B cell (primary cell): ENCODE data around the gene RTL9. TPM values are rescaled to one million over a fixed set of nuclear protein-coding genes. Genes with fewer than 3 reads are reported as not detected.
A peak's percentile ranks its signal among the peaks of the same experiment; 100 is the strongest.

ENCODE experiments used
- ATAC-seq: fragments of 200-7000 bp; cut with Tn5 transposase; one replicate; pipeline ENCODE4 v1.10.0; 2021; ENCODE audit warnings: low read depth, mild to moderate bottlenecking, moderate number of reproducible peaks, moderate library complexity
- CTCF ChIA-PET: fragments of 350-600 bp; sonication (Branson Sonifier 250); formaldehyde crosslinking; loops from one replicate; lab custom pipeline; 2021; ENCODE audit warnings: antibody characterized with exemption, inconsistent platforms; lab: Charles Lee
- POLR2A ChIA-PET: fragments of 350-600 bp; sonication (Branson Sonifier 250); formaldehyde crosslinking; loops from one replicate; lab custom pipeline; 2021; ENCODE audit warnings: antibody characterized with exemption; lab: Charles Lee
- DNase-seq: peaks from one replicate; pipeline ENCODE4 v3.0.0; 2013
- H2AFZ ChIP-seq: 2 replicates; pipeline ENCODE4 v1.6.1; 2012; ENCODE audit warnings: mild to moderate bottlenecking, low read depth, low read length; ENCODE audit not compliant: insufficient read depth, poor library complexity, severe bottlenecking
- H3K27ac ChIP-seq, 2 donors: 1 replicate in 1 of 2; 2 replicates in 1 of 2; pipeline ENCODE4 v1.5.1; 2012 to 2013; ENCODE audit warnings: low read length in 2 of 2, mild to moderate bottlenecking in 2 of 2, moderate library complexity in 1 of 2
- H3K27me3 ChIP-seq, 4 experiments: fragments of 200-600 bp in 1 of 4; sonication (generic) in 1 of 4; replicated peaks in 1 of 4; 1 replicate in 2 of 4; 2 replicates in 2 of 4; pipeline versions ENCODE4 v1.6.1 to v1.7.0; 2013 to 2016; ENCODE audit warnings: low read length in 3 of 4, mild to moderate bottlenecking in 2 of 4, mixed read lengths in 1 of 4, moderate library complexity in 1 of 4; ENCODE audit not compliant: insufficient read depth in 4 of 4, control insufficient read depth in 3 of 4; ENCODE audit errors: control extremely low read depth in 1 of 4
- H3K36me3 ChIP-seq, 2 experiments: replicated peaks in 1 of 2; 1 replicate in 1 of 2; 2 replicates in 1 of 2; pipeline versions ENCODE4 v1.6.1 to v1.7.1; 2013; ENCODE audit warnings: low read length in 1 of 2; ENCODE audit not compliant: insufficient read depth in 2 of 2, control insufficient read depth in 1 of 2; ENCODE audit errors: control extremely low read depth in 1 of 2, extremely low read depth in 1 of 2
- H3K4me1 ChIP-seq, 2 donors: fragments of 200-600 bp in 1 of 2; sonication (generic) in 1 of 2; 1 replicate in 1 of 2; 2 replicates in 1 of 2; pipeline versions ENCODE4 v1.5.1 to v1.6.1; 2013 to 2017; ENCODE audit warnings: low read length in 2 of 2; ENCODE audit not compliant: control insufficient read depth in 2 of 2, insufficient read depth in 2 of 2
- H3K4me2 ChIP-seq: replicated peaks from 2 replicates; pipeline ENCODE3; 2012; ENCODE audit warnings: mild to moderate bottlenecking, low read depth, low read length; ENCODE audit not compliant: poor library complexity, severe bottlenecking
- H3K4me3 ChIP-seq, 5 experiments: fragments of 200-600 bp in 1 of 5; sonication (generic) in 1 of 5; 1 replicate in 3 of 5; 2 replicates in 2 of 5; pipeline versions ENCODE4 v1.5.1 to v1.7.0; 2011 to 2016; ENCODE audit warnings: low read length in 4 of 5, mild to moderate bottlenecking in 4 of 5, low read depth in 2 of 5, control low read depth in 1 of 5, moderate library complexity in 1 of 5; ENCODE audit not compliant: insufficient read depth in 1 of 5; ENCODE audit errors: control extremely low read depth in 1 of 5, extremely low read depth in 1 of 5
- H3K79me2 ChIP-seq: fragments of 200-600 bp; sonication (generic); one replicate; pipeline ENCODE4 v1.6.0; 2016; ENCODE audit warnings: low read length; ENCODE audit not compliant: control insufficient read depth, insufficient read depth
- H3K9ac ChIP-seq: fragments of 200-600 bp; sonication (generic); 2 replicates; pipeline ENCODE4 v1.6.1; 2017; ENCODE audit warnings: mild to moderate bottlenecking, low read length, moderate library complexity
- H3K9me3 ChIP-seq, 3 donors: one replicate each; pipeline versions ENCODE4 v1.6.1 to v1.7.1; 2013; ENCODE audit warnings: low read length in 2 of 3; ENCODE audit not compliant: control insufficient read depth in 2 of 3, insufficient read depth in 1 of 3; ENCODE audit errors: control extremely low read depth in 1 of 3
- H4K20me1 ChIP-seq: 2 replicates; pipeline ENCODE4 v1.6.0; 2012; ENCODE audit warnings: mild to moderate bottlenecking, low read length; ENCODE audit not compliant: insufficient read depth, control insufficient read depth, poor library complexity, severe bottlenecking
- H3K27ac Mint-ChIP-seq: one replicate; pipeline ENCODE4 v1.8.0; 2021; ENCODE audit warnings: mixed read lengths
- H3K27me3 Mint-ChIP-seq: one replicate; pipeline ENCODE4 v1.8.0; 2021; ENCODE audit warnings: mixed read lengths
- H3K4me1 Mint-ChIP-seq: one replicate; pipeline ENCODE4 v1.8.0; 2021; ENCODE audit warnings: mixed read lengths
- H3K4me3 Mint-ChIP-seq: one replicate; pipeline ENCODE4 v1.8.0; 2021; ENCODE audit warnings: mixed read lengths
- H3K9me3 Mint-ChIP-seq: one replicate; pipeline ENCODE4 v1.8.0; 2022; ENCODE audit warnings: mixed read lengths; ENCODE audit not compliant: insufficient read depth
- CTCF ChIP-seq: fragments of 200-600 bp; IDR thresholded peaks from one replicate; pipeline ENCODE4 v1.8.0; 2022; ENCODE audit warnings: antibody characterized with exemption, mild to moderate bottlenecking
- EZH2 ChIP-seq: IDR thresholded peaks from 2 replicates; pipeline ENCODE4 v1.6.1; 2012; ENCODE audit warnings: borderline replicate concordance, low read depth, mild to moderate bottlenecking, moderate library complexity, low read length; ENCODE audit not compliant: insufficient read depth, poor library complexity, severe bottlenecking
- WGBS: methylation state at CpG from one replicate; pipeline ENCODE4 v1.1.5; 2013; ENCODE audit warnings: missing lambda C conversion rate; ENCODE audit not compliant: insufficient coverage; 5-methylcytosine and 5-hydroxymethylcytosine counted together
- intact Hi-C: fragments of 100-400 bp; cut with micrococcal nuclease; formaldehyde crosslinking; loops from one replicate; pipeline ENCODE4 v1.10.0; 2022
- polyA plus RNA-seq: library from polyadenylated mRNA; depleted of rRNA; stranded (reverse); fragments of >200 nt; gene quantifications from 2 replicates; pipeline ENCODE4 v1.2.3, GENCODE V29; 2012
- total RNA-seq, 2 donors: library from RNA; stranded (reverse); fragments of 120-200 nt in 1 of 2; gene quantifications; 1 replicate in 1 of 2; 2 replicates in 1 of 2; pipeline versions ENCODE4 v1.2.3 to v1.2.4, GENCODE V29; 2013 to 2022

The RTL9 gene
- total and polyA plus RNA-seq, 2 donors (not counting 1 experiment from before 2014, with no cell fraction given), result not detected

GRCh38 chrX:110315551-110315950, 43.1 kb upstream of the RTL9 start:
- ATAC-seq (no peak), DNase-seq (no peak)
- no peak for TF ChIP-seq EZH2
- TF ChIP-seq CTCF, result no peak
- H3K4me1 Mint-ChIP-seq, result peaks cover 41% of the 10 kb centered on the region
- Histone ChIP-seq H3K4me1 (peaks cover 20 to 21% of the 10 kb centered on the region in 2 donors), H4K20me1 (no peaks in the 10 kb centered on the region), H3K9ac (no peak overlapping the region), H3K36me3 (no peaks in the 10 kb centered on the region), H2AFZ (no peak overlapping the region), H3K4me2 (peak overlapping the region; percentile 72), H3K4me3 (no peak overlapping the region), H3K27me3 (no peaks in the 10 kb centered on the region), H3K9me3 (no peaks in the 10 kb centered on the region), H3K27ac (no peak overlapping the region), H3K79me2 (peaks cover 55% of the 10 kb centered on the region)
- H3K9me3 Mint-ChIP-seq, result no peaks in the 10 kb centered on the region
- peak overlapping the region; percentile 66 for H3K4me3 Mint-ChIP-seq
- WGBS, result no CpG with 5 or more reads among the region's 1 CpG
- H3K27me3 Mint-ChIP-seq, result no peaks in the 10 kb centered on the region
- CTCF ChIA-PET, result no interaction called here
- POLR2A ChIA-PET, result no interaction called here
- no peak overlapping the region for H3K27ac Mint-ChIP-seq
- intact Hi-C loops, result loop anchor here (5.0 kb wide), 4 partner anchors 97 to 1367 kb away; partner anchors contain the start of gene ALG13

- no peak overlapping the region for H3K27ac ChIP-seq
- H3K9me3 Mint-ChIP-seq, result no peaks in the 10 kb centered on the region
- no peaks in the 10 kb centered on the region for H3K27me3 Mint-ChIP-seq
- peak overlapping the region; percentile 72 for H3K4me2 ChIP-seq
- H3K9me3 ChIP-seq, result no peaks in the 10 kb centered on the region
- H3K79me2 ChIP-seq, result peaks cover 45% of the 10 kb centered on the region
- peak overlapping the region; percentile 86 for H2AFZ ChIP-seq
- no peaks in the 10 kb centered on the region for H3K36me3 ChIP-seq
- no peaks in the 10 kb centered on the region for H3K27me3 ChIP-seq
- peak overlapping the region; percentile 89 for H3K27ac Mint-ChIP-seq
- peak overlapping the region; percentile 73 for H3K9ac ChIP-seq
- no CpG with 5 or more reads among the region's 12 CpGs for WGBS
- peaks cover 34% of the 10 kb centered on the region for H3K4me1 Mint-ChIP-seq
- ATAC-seq, result no peak
- H4K20me1 ChIP-seq, result no peaks in the 10 kb centered on the region
- TF ChIP-seq CTCF, result no peak
- TF ChIP-seq EZH2, result no peak
- DNase-seq, result no peak
- peaks cover 12 to 17% of the 10 kb centered on the region in 2 donors for H3K4me1 ChIP-seq
- H3K4me3 Mint-ChIP-seq, result peak overlapping the region; percentile 96
- intact Hi-C loops, result loop anchor here (2.0 to 5.0 kb wide), 5 partner anchors 96 to 1366 kb away; partner anchors contain the start of genes ALG13 and TMEM164
- peak overlapping the region; percentile 47 to 93 (median 77) for H3K4me3 ChIP-seq
- POLR2A ChIA-PET, result interaction anchor here (0.9 to 2.1 kb wide), 2 partner anchors 313 to 583 kb away, joined by 3 to 5 read pairs; partner anchors contain the start of genes ACSL4 and TMEM164
- CTCF ChIA-PET, result interaction anchor here (0.9 to 1.3 kb wide), 2 partner anchors 21 to 171 kb away, joined by 3 to 7 read pairs; no protein-coding TSS in a partner anchor
These were observed 42.1 kb upstream of the RTL9 start for GRCh38 chrX:110316351-110317060.
